ENCODE measurements around the gene SSUH2.

DNA sequence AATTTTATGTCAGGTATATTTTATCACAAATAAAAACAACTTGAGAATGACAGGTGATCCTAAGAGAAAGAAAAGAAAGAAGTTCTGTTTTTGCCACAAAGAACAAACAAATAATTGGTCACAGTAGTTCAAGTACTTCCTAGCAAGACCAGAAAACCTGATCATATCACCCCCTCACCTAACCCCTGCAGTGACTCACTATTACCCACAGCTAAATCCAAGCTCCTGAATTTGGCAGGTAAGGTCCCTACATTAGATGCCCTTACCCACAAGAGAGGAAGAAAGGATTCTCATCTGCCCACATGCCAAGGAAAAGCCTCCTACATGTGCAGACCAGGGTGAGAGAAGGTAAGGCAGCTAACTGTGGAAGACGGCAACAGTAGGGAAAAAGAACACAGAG lies 4.4 kb downstream of the SSUH2 start:
- TF ChIP-seq, protein P1, sequence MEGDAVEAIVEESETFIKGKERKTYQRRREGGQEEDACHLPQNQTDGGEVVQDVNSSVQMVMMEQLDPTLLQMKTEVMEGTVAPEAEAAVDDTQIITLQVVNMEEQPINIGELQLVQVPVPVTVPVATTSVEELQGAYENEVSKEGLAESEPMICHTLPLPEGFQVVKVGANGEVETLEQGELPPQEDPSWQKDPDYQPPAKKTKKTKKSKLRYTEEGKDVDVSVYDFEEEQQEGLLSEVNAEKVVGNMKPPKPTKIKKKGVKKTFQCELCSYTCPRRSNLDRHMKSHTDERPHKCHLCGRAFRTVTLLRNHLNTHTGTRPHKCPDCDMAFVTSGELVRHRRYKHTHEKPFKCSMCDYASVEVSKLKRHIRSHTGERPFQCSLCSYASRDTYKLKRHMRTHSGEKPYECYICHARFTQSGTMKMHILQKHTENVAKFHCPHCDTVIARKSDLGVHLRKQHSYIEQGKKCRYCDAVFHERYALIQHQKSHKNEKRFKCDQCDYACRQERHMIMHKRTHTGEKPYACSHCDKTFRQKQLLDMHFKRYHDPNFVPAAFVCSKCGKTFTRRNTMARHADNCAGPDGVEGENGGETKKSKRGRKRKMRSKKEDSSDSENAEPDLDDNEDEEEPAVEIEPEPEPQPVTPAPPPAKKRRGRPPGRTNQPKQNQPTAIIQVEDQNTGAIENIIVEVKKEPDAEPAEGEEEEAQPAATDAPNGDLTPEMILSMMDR (IDR thresholded peaks at IDR 0.05 in 4 of 5, conservative IDR thresholded peaks at IDR 0.05 in 1 of 5) = no peak
- no peak for TF ChIP-seq POLR2A (IDR thresholded peaks at IDR 0.05)

Measured in gastrocnemius medialis (tissue), 4 donors.